ENCODE results near the gene SNX27.

SNX27 gene

DNA sequence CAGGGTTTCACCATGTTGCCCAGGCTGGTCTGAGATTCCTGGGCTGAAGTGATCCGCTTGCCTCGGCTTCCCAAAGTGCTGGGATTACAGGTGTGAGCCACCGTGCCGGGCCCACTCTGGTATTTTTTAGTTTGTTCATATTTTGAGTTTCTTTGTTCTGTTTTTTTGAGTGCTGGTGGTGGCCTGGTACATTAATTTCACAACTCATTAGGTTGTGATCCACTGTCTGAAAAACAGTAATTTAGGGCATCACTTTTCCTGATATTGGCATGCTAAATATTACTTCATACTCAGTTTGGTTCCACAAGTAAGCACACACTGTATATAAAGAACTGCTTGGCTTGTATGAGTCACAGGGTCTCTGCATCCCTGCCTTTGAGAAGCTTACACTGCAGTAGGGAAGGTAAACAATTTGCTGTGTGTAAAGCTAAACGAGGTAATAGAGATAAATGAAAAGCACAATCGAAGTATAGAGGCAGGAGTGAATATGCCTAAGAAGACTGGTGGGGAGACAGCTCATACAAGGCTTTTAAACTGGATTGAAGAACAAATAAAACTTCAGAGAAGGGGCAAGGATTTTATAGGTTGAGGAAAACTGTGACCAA is 7.7 kb downstream of the SNX27 start (continued):
- TF ChIP-seq YY1 (tag by site-specific recombination; IDR thresholded peaks at IDR 0.05) (no peak), ZNF624 (tag by site-specific recombination; IDR thresholded peaks at IDR 0.05) (no peak), ZNF404 (tag by site-specific recombination; IDR thresholded peaks at IDR 0.05) (no peak), KLF1 (tag by site-specific recombination; IDR thresholded peaks at IDR 0.05) (no peak), GLI4 (tag by site-specific recombination; IDR thresholded peaks at IDR 0.05) (no peak), MYNN (tag by site-specific recombination; IDR thresholded peaks at IDR 0.05; ENCODE audit: borderline replicate concordance) (no peak), ZNF600 (tag by site-specific recombination; IDR thresholded peaks at IDR 0.05) (peak; percentile 73), ZNF560 (tag by site-specific recombination; IDR thresholded peaks at IDR 0.05; ENCODE audit: borderline replicate concordance) (no peak), ZNF350 (tag by site-specific recombination; IDR thresholded peaks at IDR 0.05) (no peak), SP7 (tag by site-specific recombination; IDR thresholded peaks at IDR 0.05) (peak; percentile 29; the same call in 1 of the 2 replicates), ZNF48 (tag by site-specific recombination; IDR thresholded peaks at IDR 0.05) (no peak), ZNF24 (tag by site-specific recombination; IDR thresholded peaks at IDR 0.05) (no peak), ZNF830 (tag by site-specific recombination; IDR thresholded peaks at IDR 0.05; ENCODE audit: low read depth) (no peak), GLIS2 (tag by site-specific recombination; IDR thresholded peaks at IDR 0.05) (no peak), FEZF1 (tag by site-specific recombination; IDR thresholded peaks at IDR 0.05) (peak; percentile 67), ZNF169 (tag by site-specific recombination; IDR thresholded peaks at IDR 0.05) (no peak), ZFHX2 (tag by site-specific recombination; conservative IDR thresholded peaks at IDR 0.05) (no peak), ZNF248 (tag by site-specific recombination; IDR thresholded peaks at IDR 0.05) (no peak), ZNF292 (tag by site-specific recombination; IDR thresholded peaks at IDR 0.05; ENCODE audit: borderline replicate concordance, low read depth) (no peak), ZNF416 (tag by site-specific recombination; IDR thresholded peaks at IDR 0.05) (no peak), ZNF670 (tag by site-specific recombination; IDR thresholded peaks at IDR 0.05; ENCODE audit: low read depth) (no peak), ZNF266 (tag by site-specific recombination; IDR thresholded peaks at IDR 0.05; ENCODE audit: low read depth) (no peak), ZNF768 (tag by site-specific recombination; IDR thresholded peaks at IDR 0.05) (no peak), ZNF114 (tag by site-specific recombination; IDR thresholded peaks at IDR 0.05) (no peak), HOXC10 (CRISPR knock-in tag; IDR thresholded peaks at IDR 0.05) (no peak), WT1 (tag by site-specific recombination; IDR thresholded peaks at IDR 0.05) (no peak), ZNF548 (tag by site-specific recombination; IDR thresholded peaks at IDR 0.05) (no peak), ZNF16 (tag by site-specific recombination; IDR thresholded peaks at IDR 0.05; ENCODE audit: low read depth) (no peak), ZNF555 (tag by site-specific recombination; conservative IDR thresholded peaks at IDR 0.05) (no peak), ZEB2 (tag by site-specific recombination; IDR thresholded peaks at IDR 0.05) (no peak), ZNF221 (tag by site-specific recombination; IDR thresholded peaks at IDR 0.05; ENCODE audit: borderline replicate concordance) (no peak)
- TF ChIP-seq, protein P1, sequence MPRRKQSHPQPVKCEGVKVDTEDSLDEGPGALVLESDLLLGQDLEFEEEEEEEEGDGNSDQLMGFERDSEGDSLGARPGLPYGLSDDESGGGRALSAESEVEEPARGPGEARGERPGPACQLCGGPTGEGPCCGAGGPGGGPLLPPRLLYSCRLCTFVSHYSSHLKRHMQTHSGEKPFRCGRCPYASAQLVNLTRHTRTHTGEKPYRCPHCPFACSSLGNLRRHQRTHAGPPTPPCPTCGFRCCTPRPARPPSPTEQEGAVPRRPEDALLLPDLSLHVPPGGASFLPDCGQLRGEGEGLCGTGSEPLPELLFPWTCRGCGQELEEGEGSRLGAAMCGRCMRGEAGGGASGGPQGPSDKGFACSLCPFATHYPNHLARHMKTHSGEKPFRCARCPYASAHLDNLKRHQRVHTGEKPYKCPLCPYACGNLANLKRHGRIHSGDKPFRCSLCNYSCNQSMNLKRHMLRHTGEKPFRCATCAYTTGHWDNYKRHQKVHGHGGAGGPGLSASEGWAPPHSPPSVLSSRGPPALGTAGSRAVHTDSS (tag by site-specific recombination; IDR thresholded peaks at IDR 0.05), result no peak
- TF ChIP-seq, protein P2, sequence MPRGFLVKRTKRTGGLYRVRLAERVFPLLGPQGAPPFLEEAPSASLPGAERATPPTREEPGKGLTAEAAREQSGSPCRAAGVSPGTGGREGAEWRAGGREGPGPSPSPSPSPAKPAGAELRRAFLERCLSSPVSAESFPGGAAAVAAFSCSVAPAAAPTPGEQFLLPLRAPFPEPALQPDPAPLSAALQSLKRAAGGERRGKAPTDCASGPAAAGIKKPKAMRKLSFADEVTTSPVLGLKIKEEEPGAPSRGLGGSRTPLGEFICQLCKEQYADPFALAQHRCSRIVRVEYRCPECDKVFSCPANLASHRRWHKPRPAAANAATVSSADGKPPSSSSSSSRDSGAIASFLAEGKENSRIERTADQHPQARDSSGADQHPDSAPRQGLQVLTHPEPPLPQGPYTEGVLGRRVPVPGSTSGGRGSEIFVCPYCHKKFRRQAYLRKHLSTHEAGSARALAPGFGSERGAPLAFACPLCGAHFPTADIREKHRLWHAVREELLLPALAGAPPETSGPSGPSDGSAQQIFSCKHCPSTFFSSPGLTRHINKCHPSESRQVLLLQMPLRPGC (tag by site-specific recombination; IDR thresholded peaks at IDR 0.05), result 0 out of 2 replicates have a peak, but pooled peaks have one; percentile 21
- TF ChIP-seq, protein P3, sequence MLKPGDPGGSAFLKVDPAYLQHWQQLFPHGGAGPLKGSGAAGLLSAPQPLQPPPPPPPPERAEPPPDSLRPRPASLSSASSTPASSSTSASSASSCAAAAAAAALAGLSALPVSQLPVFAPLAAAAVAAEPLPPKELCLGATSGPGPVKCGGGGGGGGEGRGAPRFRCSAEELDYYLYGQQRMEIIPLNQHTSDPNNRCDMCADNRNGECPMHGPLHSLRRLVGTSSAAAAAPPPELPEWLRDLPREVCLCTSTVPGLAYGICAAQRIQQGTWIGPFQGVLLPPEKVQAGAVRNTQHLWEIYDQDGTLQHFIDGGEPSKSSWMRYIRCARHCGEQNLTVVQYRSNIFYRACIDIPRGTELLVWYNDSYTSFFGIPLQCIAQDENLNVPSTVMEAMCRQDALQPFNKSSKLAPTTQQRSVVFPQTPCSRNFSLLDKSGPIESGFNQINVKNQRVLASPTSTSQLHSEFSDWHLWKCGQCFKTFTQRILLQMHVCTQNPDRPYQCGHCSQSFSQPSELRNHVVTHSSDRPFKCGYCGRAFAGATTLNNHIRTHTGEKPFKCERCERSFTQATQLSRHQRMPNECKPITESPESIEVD (tag by site-specific recombination; IDR thresholded peaks at IDR 0.05), result peak; percentile 82
- TF ChIP-seq, protein P4, sequence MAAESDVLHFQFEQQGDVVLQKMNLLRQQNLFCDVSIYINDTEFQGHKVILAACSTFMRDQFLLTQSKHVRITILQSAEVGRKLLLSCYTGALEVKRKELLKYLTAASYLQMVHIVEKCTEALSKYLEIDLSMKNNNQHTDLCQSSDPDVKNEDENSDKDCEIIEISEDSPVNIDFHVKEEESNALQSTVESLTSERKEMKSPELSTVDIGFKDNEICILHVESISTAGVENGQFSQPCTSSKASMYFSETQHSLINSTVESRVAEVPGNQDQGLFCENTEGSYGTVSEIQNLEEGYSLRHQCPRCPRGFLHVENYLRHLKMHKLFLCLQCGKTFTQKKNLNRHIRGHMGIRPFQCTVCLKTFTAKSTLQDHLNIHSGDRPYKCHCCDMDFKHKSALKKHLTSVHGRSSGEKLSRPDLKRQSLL (tag by site-specific recombination; IDR thresholded peaks at IDR 0.05), result no peak
- TF ChIP-seq, protein P5, sequence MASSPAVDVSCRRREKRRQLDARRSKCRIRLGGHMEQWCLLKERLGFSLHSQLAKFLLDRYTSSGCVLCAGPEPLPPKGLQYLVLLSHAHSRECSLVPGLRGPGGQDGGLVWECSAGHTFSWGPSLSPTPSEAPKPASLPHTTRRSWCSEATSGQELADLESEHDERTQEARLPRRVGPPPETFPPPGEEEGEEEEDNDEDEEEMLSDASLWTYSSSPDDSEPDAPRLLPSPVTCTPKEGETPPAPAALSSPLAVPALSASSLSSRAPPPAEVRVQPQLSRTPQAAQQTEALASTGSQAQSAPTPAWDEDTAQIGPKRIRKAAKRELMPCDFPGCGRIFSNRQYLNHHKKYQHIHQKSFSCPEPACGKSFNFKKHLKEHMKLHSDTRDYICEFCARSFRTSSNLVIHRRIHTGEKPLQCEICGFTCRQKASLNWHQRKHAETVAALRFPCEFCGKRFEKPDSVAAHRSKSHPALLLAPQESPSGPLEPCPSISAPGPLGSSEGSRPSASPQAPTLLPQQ (tag by site-specific recombination; IDR thresholded peaks at IDR 0.05), result 0 out of 2 replicates have a peak, but pooled peaks have one; percentile 17
